GM12878 (cell line): ENCODE measurements around the gene POLR2B.

Experiments
- NRF1 ChIP-seq: conservative IDR thresholded peaks from 2 replicates; pipeline ENCODE4 v1.6.1; 2011; ENCODE audit warnings: mild to moderate bottlenecking, low read depth, low read length, improper control_type of control experiment
- RAD21 ChIP-seq: IDR thresholded peaks from 2 replicates; pipeline ENCODE4 v1.6.1; 2011; ENCODE audit warnings: mild to moderate bottlenecking, low read depth, low read length, moderate library complexity; ENCODE audit not compliant: insufficient read depth

DNA sequence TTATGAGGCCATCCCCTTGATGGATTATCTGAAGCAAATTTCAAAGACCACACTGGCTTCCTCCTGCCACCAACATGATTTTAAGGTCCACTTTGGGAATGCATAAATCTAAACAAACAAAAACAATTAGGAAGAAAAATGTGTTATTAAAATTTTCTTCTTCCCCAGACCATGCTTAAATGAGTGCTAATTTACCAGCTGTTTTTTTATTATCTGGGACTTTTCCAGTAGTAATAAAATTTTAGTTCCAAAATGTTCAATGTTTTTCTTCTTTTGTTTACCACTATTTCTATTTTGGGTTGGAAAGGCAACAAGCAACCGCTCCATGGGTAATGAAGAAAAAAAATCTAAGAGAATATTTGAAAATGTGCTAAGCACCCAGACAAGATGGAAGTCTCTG, 62.3 kb downstream of the POLR2B start:
- no peak for TF ChIP-seq NRF1
- no peak for TF ChIP-seq RAD21
